GM19099 (cell line): ENCODE data around the gene YOD1.

Experiments used
- POLR2A ChIP-seq: IDR thresholded peaks from 3 replicates; pipeline ENCODE4 v1.6.1; 2011; ENCODE audit warnings: low read depth; ENCODE audit not compliant: insufficient read length; ENCODE audit errors: extremely low read depth

The YOD1 gene

DNA sequence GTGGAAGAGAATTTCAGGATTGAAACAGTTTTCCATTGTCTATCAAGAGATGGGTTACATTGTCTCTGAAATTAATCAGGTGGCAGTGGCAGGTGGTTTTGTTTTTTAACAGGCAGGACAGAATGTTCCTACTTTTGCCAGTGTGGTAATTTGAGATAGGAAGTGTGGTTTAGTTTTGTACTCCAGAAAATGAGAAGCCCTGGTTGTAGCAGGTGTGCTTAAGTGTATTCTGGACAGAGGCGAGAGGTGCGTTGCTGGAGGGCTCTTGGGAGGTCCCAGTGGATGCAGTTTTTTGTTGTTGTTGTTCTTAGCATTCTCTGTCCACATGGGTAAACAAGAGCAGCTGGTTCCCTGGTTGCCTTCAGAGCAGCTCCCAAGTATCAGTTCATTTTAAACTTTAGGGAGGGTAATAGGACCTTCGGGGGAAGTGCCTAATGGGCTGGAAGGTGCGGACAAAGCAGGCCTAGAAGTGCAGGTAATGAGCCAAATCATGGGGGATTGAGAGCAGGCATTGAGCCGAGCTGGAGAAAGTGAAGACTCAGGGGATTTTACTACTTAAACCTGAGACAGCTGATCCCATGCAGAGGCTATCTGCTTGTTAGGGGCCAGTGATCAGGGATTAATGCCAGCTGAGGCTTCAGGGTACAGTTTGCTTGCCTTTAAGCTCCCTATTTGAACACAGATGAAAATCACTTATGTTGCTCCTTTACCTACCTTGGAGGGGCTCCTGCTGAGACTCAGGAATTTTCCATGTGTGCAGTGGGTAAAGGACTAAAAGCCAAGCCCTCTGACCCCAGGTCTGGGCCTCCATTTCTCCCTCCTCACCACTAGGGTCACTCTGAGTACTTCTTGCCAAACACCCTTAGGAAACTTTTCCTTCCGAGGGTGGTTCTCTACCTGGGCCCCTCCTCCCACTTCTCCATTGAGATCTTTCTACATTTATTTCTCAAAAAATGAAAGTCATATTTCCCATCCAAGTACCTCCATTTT is 8.2 kb upstream of the YOD1 start:
- TF ChIP-seq POLR2A = no peak

DNA sequence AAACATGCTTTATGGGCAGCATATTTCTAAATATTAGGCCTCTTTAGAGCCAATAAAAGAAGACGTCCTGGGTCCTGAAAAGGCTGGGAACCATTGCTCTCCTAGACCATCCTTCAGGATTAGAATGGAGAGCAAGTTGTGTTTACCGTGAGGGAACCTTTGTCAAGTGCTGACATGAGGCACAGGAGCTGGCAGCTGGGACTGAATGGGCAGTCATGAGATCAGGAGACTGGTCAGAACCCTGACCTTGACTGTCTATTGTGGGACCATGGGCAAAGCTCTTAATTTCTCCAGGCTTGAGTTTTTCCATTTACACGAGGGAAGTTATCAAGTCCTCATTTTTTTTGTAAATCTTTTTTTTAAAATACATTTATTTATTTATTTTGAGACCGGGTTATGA is 7.2 kb upstream of the YOD1 start:
- TF ChIP-seq POLR2A = no peak

DNA sequence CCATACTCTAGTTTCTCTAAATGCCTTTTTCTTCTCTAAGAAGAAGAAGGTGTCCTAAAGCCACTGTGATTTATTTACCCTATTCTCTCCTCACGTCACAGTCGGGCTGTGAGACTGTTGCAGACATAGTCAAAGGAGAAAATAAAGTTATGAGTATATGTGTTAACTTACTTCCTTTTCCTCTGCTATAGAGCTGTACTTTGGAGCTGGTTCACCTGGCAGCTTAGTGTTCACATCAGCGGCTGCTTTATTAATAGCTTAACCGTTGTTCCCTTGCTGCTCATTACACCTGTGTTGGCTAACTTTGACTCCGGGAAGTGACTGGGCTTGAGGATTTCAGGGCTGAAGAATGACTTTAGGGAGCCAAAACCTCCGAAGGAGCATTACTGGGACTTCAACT is 5.7 kb upstream of the YOD1 start:
- no peak for TF ChIP-seq POLR2A

DNA sequence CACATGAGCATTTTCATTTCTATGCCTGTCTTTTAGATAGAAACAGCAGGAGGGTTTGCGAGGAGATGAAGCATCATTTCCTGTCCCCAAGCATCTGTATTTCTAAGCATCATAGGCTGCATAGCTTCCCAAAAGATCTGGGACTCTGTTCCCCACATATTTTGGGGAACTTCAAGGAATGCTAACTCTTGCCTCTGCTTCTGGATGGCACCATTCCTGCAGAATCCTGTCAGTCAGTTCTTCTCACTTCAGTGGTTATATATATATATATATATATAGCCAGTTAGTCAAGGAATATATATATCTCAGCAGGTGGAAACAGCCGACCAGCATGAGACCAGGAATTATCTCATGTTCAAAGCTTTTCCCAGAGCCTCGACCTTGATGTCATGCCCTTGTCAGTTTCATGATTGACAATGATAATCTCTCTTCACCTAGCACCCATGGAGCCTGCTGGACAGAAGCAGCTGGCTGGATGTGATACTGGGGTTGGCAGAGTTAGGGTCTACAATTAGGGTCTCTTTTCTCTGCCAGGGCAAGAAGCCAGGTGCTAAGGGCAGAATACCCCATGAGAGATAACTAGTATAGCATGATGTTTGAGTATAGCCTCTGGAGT is 4.5 kb upstream of the YOD1 start:
- no peak for TF ChIP-seq POLR2A

DNA sequence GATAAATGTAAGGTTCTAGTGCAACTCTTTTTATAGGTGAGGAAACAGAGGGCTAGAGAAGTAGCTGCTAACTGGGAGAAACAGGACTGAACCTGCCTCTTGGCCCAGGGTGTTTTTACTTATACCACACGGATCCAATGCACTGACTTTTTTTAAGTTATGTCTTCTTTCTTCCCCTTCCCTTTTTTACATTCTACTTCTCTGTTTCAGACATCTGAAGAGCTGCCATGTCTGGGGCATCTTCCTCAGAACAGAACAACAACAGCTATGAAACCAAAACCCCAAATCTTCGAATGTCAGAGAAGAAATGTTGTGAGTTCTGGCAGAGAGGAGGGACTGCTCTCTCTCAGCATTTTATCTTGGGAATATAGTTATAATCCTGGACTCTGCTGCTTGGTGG is 3.5 kb upstream of the YOD1 start:
- no peak for TF ChIP-seq POLR2A

DNA sequence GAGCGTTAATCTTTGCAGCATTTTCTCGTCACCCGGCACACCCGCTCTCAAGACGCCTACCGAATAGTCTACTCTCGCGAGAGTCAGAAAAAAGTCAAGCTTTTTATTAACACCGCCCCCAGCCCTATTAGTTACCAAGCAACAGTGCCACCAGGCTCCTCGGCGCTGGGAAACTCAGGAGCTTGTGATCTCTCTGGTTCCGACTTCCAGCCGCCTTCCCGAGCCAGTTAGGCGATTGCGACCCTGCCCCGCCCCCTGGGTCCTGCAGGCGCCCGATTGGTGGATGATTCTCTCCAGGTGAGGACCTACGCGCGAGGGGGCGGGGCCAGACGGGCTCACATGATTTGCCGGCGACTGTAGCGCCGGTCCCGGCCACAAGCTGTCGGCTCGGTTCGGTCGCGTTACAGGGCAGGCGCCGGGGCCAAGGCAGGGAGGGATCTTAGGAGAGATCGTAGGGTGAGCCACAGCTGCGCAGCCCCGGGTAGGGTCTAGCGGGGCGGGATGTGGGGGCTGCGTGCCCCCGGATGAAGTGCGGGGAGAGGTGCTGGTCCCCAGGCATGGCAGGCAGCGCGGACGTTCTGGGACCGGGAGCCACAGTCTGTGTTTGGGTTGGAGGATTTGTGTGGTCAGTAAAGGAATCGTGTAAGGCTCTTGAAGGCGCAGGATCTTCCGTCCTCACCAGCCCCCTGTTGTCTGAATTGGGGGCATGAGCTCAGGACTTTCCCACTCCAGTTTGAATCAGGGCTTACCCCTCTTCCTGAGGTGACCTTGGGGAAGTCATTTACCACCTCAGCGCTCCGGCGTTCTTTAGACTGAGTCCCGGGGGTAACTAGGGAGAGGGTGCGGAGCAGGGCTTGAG is 2.1 kb upstream of the YOD1 start, which contains the start of gene PFKFB2:
Gene PFKFB2 (plus strand): TSS at position 365 of the 859 bp plus-strand sequence. CDS start 1,443 bp downstream, outside the sequence.
- peak; percentile 69 for TF ChIP-seq POLR2A

DNA sequence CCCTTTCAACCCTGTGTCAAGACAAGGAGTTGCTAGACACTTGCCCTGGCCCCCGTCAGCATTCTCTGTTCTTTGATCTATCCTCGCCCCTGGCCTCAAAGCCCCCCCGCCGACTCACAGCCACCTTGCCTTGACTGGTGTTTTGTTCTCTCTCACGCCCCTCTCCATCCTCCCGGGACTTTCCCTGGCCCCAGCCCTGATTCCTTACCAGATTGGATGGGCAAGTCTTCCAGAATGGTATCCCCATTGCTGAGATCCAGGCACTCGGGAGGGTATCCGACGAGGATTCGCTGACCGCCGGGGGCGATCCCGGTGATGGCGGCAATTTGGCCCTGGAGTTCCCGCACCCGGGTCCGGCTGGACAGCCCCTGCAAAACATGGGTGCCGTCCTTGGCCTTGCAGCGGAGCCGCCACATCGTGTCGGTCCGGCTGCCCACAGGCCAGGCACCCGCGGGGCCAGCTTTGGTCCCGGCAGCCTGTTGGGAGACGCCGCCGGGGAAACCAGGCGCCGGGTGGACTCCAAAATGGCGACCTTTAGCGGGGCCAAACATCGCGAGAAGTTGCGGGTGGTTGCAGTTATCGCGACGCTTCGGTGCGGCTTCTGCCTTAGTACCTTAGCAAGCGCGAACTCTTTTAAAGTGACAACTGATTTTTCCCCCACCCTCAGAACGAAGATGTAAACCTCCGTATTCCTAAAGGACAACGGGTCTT is 373 bp downstream of the YOD1 start:
- peak; percentile 82 for TF ChIP-seq POLR2A

DNA sequence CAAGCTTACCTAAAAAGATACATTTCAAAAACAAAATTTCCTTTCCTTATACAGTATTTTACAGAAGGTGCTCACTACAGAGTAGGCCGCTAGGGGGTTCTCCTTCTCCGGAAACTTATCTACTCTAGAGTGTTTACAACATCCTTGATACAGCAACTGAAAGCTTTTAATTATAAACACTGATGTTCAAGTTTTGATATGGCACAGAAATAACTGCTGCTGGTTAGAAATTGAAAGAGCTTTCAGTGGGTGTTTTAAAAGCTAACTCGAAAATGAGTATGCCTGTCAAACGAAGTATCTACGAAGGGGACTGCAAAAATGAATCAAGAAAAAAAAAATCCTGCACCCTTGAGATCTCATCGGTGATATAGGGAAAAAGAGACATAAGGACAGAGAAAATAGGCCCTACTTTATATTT is 1.0 kb downstream of the YOD1 start:
- TF ChIP-seq POLR2A = no peak

DNA sequence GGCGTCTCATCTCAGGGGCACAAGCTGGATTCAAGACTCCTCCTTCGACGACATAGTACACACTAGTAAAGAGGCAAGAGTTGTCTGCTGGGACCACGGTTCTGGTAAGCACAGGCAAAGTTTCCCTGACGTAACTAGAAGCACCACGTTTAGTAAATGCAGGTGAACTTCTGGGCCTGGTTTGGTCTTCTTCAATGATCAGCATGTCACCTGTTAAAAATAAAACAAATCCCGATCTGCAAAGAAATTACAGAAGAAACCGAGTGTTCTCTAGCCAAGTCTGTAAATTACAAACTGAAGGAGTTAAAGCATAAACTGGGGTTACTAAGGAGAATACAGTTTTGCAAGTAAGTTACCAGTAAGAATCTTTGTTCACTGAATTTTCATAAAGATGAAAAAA is 1.5 kb downstream of the YOD1 start:
- no peak for TF ChIP-seq POLR2A

DNA sequence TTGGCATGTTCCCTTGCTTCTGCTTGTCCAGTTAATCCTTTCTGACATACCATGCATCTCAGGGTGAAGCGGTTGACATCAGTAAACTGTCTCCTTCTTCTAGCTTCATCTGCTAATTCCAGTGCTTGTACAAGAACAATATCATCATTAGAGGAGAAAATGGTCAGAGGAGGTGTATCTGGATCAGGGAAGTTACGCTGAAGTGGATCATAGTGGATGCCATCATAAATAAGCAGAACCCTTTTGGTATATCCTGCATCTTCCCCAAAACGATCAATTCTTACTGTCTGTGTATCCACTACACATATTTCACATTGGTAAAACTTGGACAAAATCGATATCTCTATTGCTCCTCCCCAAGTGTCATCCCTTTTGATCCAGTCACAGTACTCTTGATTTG is 2.0 kb downstream of the YOD1 start:
- no peak for TF ChIP-seq POLR2A

DNA sequence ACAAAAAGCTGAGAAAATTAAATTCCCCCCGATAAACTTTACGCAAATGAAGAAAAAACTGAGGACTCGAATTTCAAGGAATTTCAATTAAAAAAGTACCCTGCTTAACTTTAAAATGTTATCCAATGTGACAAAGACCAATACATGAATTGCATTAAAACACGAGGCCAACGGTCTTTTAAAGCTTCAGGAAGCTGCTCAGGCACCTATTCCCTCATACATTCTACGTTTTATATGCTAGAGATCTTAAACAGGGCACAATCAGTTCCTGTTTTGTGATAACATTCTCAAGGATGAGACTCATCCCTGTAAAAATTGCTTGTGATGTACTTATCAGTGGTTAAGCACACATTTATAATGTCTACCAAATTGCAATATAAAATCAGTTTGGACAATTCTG is 3.0 kb downstream of the YOD1 start:
- TF ChIP-seq POLR2A = no peak

DNA sequence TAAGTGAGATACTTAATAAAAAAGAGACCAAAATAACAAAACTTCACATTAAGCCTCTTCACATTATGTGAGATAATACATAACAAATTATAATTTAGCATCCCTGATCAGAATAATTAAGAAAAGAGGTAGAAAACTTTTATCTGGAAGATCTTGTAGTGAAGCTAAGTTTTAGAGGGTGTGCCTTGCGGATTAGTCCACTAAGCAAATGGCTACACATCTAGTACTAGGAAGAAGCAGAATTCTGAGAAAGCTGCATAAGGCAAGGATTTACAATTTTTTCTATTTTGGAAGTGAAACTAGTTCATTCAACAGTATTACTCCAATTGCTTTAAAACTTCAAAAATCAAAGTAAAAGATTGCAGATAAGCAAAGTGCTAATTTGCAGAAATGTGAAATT is 3.5 kb downstream of the YOD1 start:
- TF ChIP-seq POLR2A = no peak

DNA sequence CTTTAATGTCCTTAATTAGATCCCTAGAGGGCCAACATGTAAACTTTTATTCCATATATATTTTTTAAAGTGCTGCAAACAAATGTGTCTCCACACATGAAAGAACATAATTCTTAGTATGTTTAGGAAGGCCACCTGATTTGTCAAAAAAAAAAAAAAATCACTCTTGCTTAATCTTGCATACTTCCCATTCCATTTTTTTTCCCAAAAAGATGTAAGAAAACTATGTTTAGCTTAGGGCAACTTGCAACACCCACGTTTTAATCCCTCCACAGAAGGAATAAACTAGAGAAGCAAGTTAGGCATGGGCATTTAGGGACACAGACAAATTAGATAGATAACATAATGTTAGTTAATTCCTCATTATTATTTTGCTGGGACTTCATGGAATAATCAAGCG is 5.6 kb downstream of the YOD1 start:
- TF ChIP-seq POLR2A = no peak

DNA sequence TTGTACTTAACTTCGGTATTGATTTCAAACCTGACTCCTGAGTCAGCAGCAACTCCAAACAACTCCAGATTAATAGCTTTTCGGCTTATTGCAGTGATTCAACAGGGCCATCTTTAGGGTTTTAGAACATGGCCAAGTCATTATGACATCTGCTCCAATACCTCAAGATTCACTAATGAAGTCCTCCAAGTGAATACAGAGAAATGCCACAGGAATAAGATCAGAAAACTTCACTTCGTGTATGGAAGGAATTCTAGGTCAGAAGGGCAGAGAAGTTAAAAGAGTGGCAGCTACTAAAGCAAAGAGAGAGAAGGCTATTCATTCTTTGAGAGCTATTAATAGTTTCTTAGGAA is 10.9 kb downstream of the YOD1 start:
- TF ChIP-seq POLR2A = no peak
